HCT116 (cell line): ENCODE measurements around the gene NDC80. TPM values are rescaled to one million over a fixed set of nuclear protein-coding genes. Genes with fewer than 3 reads are reported as not detected.

Experiments
- ATAC-seq: fragments of 200-7000 bp; cut with Tn5 transposase; 2 replicates; pipeline ENCODE4 v1.9.1; 2020; ENCODE audit warnings: mild to moderate bottlenecking, moderate library complexity
- BruUV-seq: library from RNA; stranded (reverse); fragments of 400-500 nt; replicated peaks from 2 replicates; lab custom pipeline; 2021; lab: Mats Ljungman, UMichigan
- CTCF ChIA-PET: fragments of 300-600 bp; sonication (Branson Sonifier 250); formaldehyde crosslinking; loops from one replicate; lab custom pipeline; 2021; ENCODE audit warnings: antibody characterized with exemption; lab: Charles Lee
- POLR2A ChIA-PET: fragments of 300-600, 350-600 bp; sonication (Branson Sonifier 250); formaldehyde crosslinking; loops from one replicate; lab custom pipeline; 2021; ENCODE audit warnings: antibody characterized with exemption; lab: Charles Lee
- RAD21 ChIA-PET, 2 experiments: fragments of 300-600 bp; sonication (Branson Sonifier 250); formaldehyde crosslinking; loops; one replicate each; lab custom pipeline; 2023; ENCODE audit warnings: low total read pairs in 2 of 2; ENCODE audit not compliant: uncharacterized antibody in 2 of 2, unreplicated experiment in 2 of 2, low non-redundant PET in 1 of 2; lab: Charles Lee
- DNase-seq: peaks from one replicate; pipeline ENCODE4 v3.0.0-alpha.2; 2010; ENCODE audit warnings: low read depth, low spot score
- H2AFZ ChIP-seq: fragments of 200-600 bp; shearing (Covaris generic), sonication (generic); 2 replicates; pipeline ENCODE4 v1.6.1; 2017; ENCODE audit warnings: low read depth, mixed run types, mixed read lengths, antibody characterized with exemption, low read length; ENCODE audit not compliant: poor library complexity, severe bottlenecking
- H3K27ac ChIP-seq: 2 replicates; pipeline ENCODE4 v1.5.1; 2012; ENCODE audit warnings: low read depth, low read length
- H3K27me3 ChIP-seq: fragments of 200-600 bp; sonication (generic); 2 replicates; pipeline ENCODE4 v1.6.1; 2016; ENCODE audit warnings: mixed run types, low read length, mixed read lengths; ENCODE audit not compliant: insufficient read depth
- H3K36me3 ChIP-seq, 2 experiments: fragments of 200-500 bp in 1 of 2; fragments of 200-600 bp in 1 of 2; sonication (Bioruptor generic) in 1 of 2; sonication (generic) in 1 of 2; 2 replicates each; pipeline versions ENCODE4 v1.5.1 to v1.6.1; 2014 to 2016; ENCODE audit warnings: low read length in 2 of 2, inconsistent platforms in 1 of 2, mixed read lengths in 1 of 2, mixed run types in 1 of 2; ENCODE audit not compliant: insufficient read depth in 2 of 2, control insufficient read depth in 1 of 2
- H3K4me1 ChIP-seq, 2 experiments: fragments of 200-600 bp in 1 of 2; sonication (generic) in 1 of 2; 2 replicates each; pipeline versions ENCODE4 v1.5.1 to v1.6.1; 2012 to 2017; ENCODE audit warnings: low read length in 2 of 2, inconsistent platforms in 1 of 2, mild to moderate bottlenecking in 1 of 2, mixed read lengths in 1 of 2, mixed run types in 1 of 2, moderate library complexity in 1 of 2; ENCODE audit not compliant: insufficient read depth in 2 of 2, control insufficient read depth in 1 of 2
- H3K4me2 ChIP-seq: fragments of 200-600 bp; sonication (generic); 2 replicates; pipeline ENCODE4 v1.6.1; 2017; ENCODE audit warnings: mixed run types, low read length, mixed read lengths
- H3K4me3 ChIP-seq, 2 experiments: fragments of 200-600 bp in 1 of 2; sonication (generic) in 1 of 2; replicated peaks in 1 of 2; 2 replicates each; pipeline ENCODE4 v1.5.1; 2011 to 2016; ENCODE audit warnings: low read length in 2 of 2, control low read depth in 1 of 2, low read depth in 1 of 2, mild to moderate bottlenecking in 1 of 2, mixed read lengths in 1 of 2, mixed run types in 1 of 2
- H3K79me2 ChIP-seq: fragments of 200-600 bp; sonication (generic); 2 replicates; pipeline ENCODE4 v1.6.1; 2017; ENCODE audit warnings: mild to moderate bottlenecking, mixed run types, low read length, moderate library complexity, mixed read lengths; ENCODE audit not compliant: insufficient read depth
- H3K9ac ChIP-seq: fragments of 200-600 bp; sonication (generic); 2 replicates; pipeline ENCODE4 v1.6.1; 2016; ENCODE audit warnings: low read length, mixed read lengths
- H3K9me2 ChIP-seq: fragments of 200-600 bp; sonication (generic), shearing (Covaris generic); 2 replicates; pipeline ENCODE4 v1.6.1; 2017; ENCODE audit warnings: mixed run types, mild to moderate bottlenecking, moderate library complexity; ENCODE audit not compliant: insufficient read depth
- H3K9me3 ChIP-seq, 2 experiments: fragments of 200-500 bp in 1 of 2; fragments of 200-600 bp in 1 of 2; sonication (Bioruptor generic) in 1 of 2; sonication (generic) in 1 of 2; 2 replicates each; pipeline ENCODE4 v1.6.1; 2014 to 2017; ENCODE audit warnings: low read length in 2 of 2, mixed read lengths in 2 of 2, inconsistent platforms in 1 of 2, low read depth in 1 of 2, mild to moderate bottlenecking in 1 of 2, mixed run types in 1 of 2, moderate library complexity in 1 of 2; ENCODE audit not compliant: control insufficient read depth in 1 of 2, insufficient read depth in 1 of 2
- H4K20me1 ChIP-seq: fragments of 200-600 bp; sonication (generic), shearing (Covaris generic); 2 replicates; pipeline ENCODE4 v1.6.1; 2017; ENCODE audit warnings: mixed run types, mild to moderate bottlenecking, moderate library complexity; ENCODE audit not compliant: insufficient read depth
- CTCF ChIP-seq, 3 experiments: fragments of 200-600 bp in 1 of 3; sonication (generic) in 1 of 3; IDR thresholded peaks in 2 of 3; conservative IDR thresholded peaks in 1 of 3; 2 replicates each; pipeline ENCODE4 v1.5.1; 2012 to 2017; ENCODE audit warnings: low read depth in 2 of 3, low read length in 2 of 3, antibody characterized with exemption in 1 of 3, borderline replicate concordance in 1 of 3, control low read depth in 1 of 3, mild to moderate bottlenecking in 1 of 3, mixed read lengths in 1 of 3, mixed run types in 1 of 3, moderate library complexity in 1 of 3; ENCODE audit not compliant: insufficient read depth in 1 of 3
- ELF1 ChIP-seq: IDR thresholded peaks from 2 replicates; pipeline ENCODE4 v1.6.1; 2012; ENCODE audit warnings: low read depth, borderline replicate concordance
- EZH2phosphoT487 ChIP-seq: fragments of 200-600 bp; IDR thresholded peaks from 2 replicates; pipeline ENCODE4 v1.6.1; 2018; ENCODE audit warnings: antibody characterized with exemption, borderline replicate concordance
- FOSL1 ChIP-seq: IDR thresholded peaks from 2 replicates; pipeline ENCODE4 v1.6.1; 2012; ENCODE audit warnings: low read depth
- JUND ChIP-seq: IDR thresholded peaks from 2 replicates; pipeline ENCODE4 v1.6.1; 2012
- POLR2A ChIP-seq: IDR thresholded peaks from 2 replicates; pipeline ENCODE4 v1.7.0; 2011; ENCODE audit warnings: borderline replicate concordance; ENCODE audit not compliant: insufficient read depth, insufficient read length; ENCODE audit errors: extremely low read depth
- REST ChIP-seq: IDR thresholded peaks from 2 replicates; pipeline ENCODE4 v1.6.1; 2012; ENCODE audit warnings: low read depth
- SRF ChIP-seq: IDR thresholded peaks from 2 replicates; pipeline ENCODE4 v1.6.1; 2012; ENCODE audit warnings: low read depth
- TCF7L2 ChIP-seq: IDR thresholded peaks from 2 replicates; pipeline ENCODE4 v1.7.0; 2011; ENCODE audit warnings: borderline replicate concordance, inconsistent platforms; ENCODE audit not compliant: insufficient read depth, insufficient read length; ENCODE audit errors: extremely low read depth
- ZBTB33 ChIP-seq: IDR thresholded peaks from 2 replicates; pipeline ENCODE4 v1.6.1; 2011; ENCODE audit warnings: mild to moderate bottlenecking, low read length, moderate library complexity; ENCODE audit not compliant: insufficient replicate concordance; ENCODE audit errors: extremely low read depth
- ZFX ChIP-seq: fragments of 450-650 bp; IDR thresholded peaks from 2 replicates; pipeline ENCODE4 v1.6.1; 2017
- ZNF274 ChIP-seq: fragments of 200-500 bp; sonication (Bioruptor generic); IDR thresholded peaks from 2 replicates; pipeline ENCODE4 v1.6.1; 2014; ENCODE audit warnings: mild to moderate bottlenecking, low read depth, low read length, inconsistent platforms
- intact Hi-C: fragments of 100-400 bp; cut with micrococcal nuclease; formaldehyde crosslinking; loops from 2 replicates; pipeline ENCODE4 v1.10.0; 2022
- total RNA-seq: library from RNA; stranded (reverse); gene quantifications from one replicate; pipeline ENCODE4 v1.2.1, GENCODE V29; 2021; ENCODE audit not compliant: unreplicated experiment
- TF ChIP-seq, protein P1 (sequence below): IDR thresholded peaks from 2 replicates; pipeline ENCODE4 v1.6.1; 2012

Gene NDC80
- total RNA-seq, 1 experiment from 2014 or later = 46.0 TPM

- no TSS peak for BruUV-seq
- ChIA-PET POLR2A (no interaction called here), RAD21 (no interaction called here), CTCF (no interaction called here)
- Histone ChIP-seq H3K79me2 (no peaks in the 10 kb centered on the region), H3K9me2 (no peaks in the 10 kb centered on the region), H3K27ac (no peak overlapping the region), H3K9ac (no peak overlapping the region), H3K36me3 (no peaks in the 10 kb centered on the region), H3K4me2 (no peak overlapping the region), H3K27me3 (no peaks in the 10 kb centered on the region), H3K9me3 (no peaks in the 10 kb centered on the region), H3K4me1 (no peaks in the 10 kb centered on the region), H4K20me1 (no peaks in the 10 kb centered on the region), H3K4me3 (no peak overlapping the region), H2AFZ (no peak overlapping the region)
- DNase-seq (no peak), ATAC-seq (no peak)
- no peak for TF ChIP-seq ZBTB33
- no peak for TF ChIP-seq REST
- TF ChIP-seq, protein P1, sequence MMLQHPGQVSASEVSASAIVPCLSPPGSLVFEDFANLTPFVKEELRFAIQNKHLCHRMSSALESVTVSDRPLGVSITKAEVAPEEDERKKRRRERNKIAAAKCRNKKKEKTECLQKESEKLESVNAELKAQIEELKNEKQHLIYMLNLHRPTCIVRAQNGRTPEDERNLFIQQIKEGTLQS = no peak
- no peak for TF ChIP-seq ELF1
- no peak for TF ChIP-seq FOSL1
- TF ChIP-seq JUND = no peak
- no peak for TF ChIP-seq EZH2phosphoT487
- TF ChIP-seq CTCF (IDR thresholded peaks at IDR 0.05 in 2 of 3, conservative IDR thresholded peaks at IDR 0.05 in 1 of 3; ENCODE audit: borderline replicate concordance in 1 of 3, insufficient read depth in 1 of 3, low read depth in 2 of 3, low read length in 2 of 3) = no peak
- no peak for TF ChIP-seq TCF7L2
- no peak for TF ChIP-seq ZFX
- TF ChIP-seq ZNF274 = no peak
- no peak for TF ChIP-seq POLR2A
- TF ChIP-seq SRF = no peak
- intact Hi-C loops = no loop called here
Observed at GRCh38 chr18:2559249-2559648, 12.1 kb upstream of the NDC80 start.
